K562 (cell line): ENCODE results near the gene TMEM120A. TPM values are rescaled to one million over a fixed set of nuclear protein-coding genes. Genes with fewer than 3 reads are reported as not detected.

Source experiments
- BMI1 ChIP-seq: fragments of 150-350 bp; IDR thresholded peaks from 2 replicates; pipeline ENCODE4 v1.6.1; 2014; ENCODE audit warnings: low read length
- CEBPG ChIP-seq, 3 experiments: fragments of 200-800 bp in 1 of 3; sonication (Bioruptor generic) in 1 of 3; sonication (generic) in 1 of 3; formaldehyde crosslinking in 1 of 3; IDR thresholded peaks in 2 of 3; conservative IDR thresholded peaks in 1 of 3; 2 replicates each; pipeline versions ENCODE4 v1.6.1 to v1.8.0; 2016 to 2022; ENCODE audit warnings: missing compliant biosample characterization in 2 of 3, missing genetic modification characterization in 2 of 3, mild to moderate bottlenecking in 1 of 3, missing genetic modification reagents in 1 of 3
- CHD2 ChIP-seq: IDR thresholded peaks from 2 replicates; pipeline ENCODE4 v1.6.1; 2011; ENCODE audit warnings: low read depth, low read length
- CREB1 ChIP-seq, 2 experiments: sonication (generic) in 1 of 2; formaldehyde crosslinking in 1 of 2; IDR thresholded peaks; 2 replicates each; pipeline versions ENCODE4 v1.6.1 to v1.8.0; 2012 to 2022; ENCODE audit warnings: inconsistent platforms in 1 of 2, mild to moderate bottlenecking in 1 of 2, missing genetic modification reagents in 1 of 2, moderate library complexity in 1 of 2
- CTBP1 ChIP-seq: fragments of 450-650 bp; IDR thresholded peaks from 2 replicates; pipeline ENCODE4 v1.6.1; 2016; ENCODE audit warnings: borderline replicate concordance
- DPF2 ChIP-seq: fragments of 450-650 bp; IDR thresholded peaks from 2 replicates; pipeline ENCODE4 v1.6.1; 2016
- EGR1 ChIP-seq: fragments of 450-650 bp; conservative IDR thresholded peaks from 2 replicates; pipeline ENCODE4 v1.6.1; 2017; ENCODE audit warnings: mild to moderate bottlenecking
- ELF1 ChIP-seq: fragments of 200-800 bp; sonication (Bioruptor generic); IDR thresholded peaks from 2 replicates; pipeline ENCODE4 v1.6.1; 2016; ENCODE audit warnings: missing genetic modification characterization, missing compliant biosample characterization
- EP400 ChIP-seq: fragments of 450-650 bp; IDR thresholded peaks from 2 replicates; pipeline ENCODE4 v1.6.1; 2017; ENCODE audit warnings: antibody characterized with exemption, mild to moderate bottlenecking, moderate library complexity
- ILK ChIP-seq: fragments of 450-650 bp; IDR thresholded peaks from 2 replicates; pipeline ENCODE4 v1.6.1; 2016; ENCODE audit warnings: missing genetic modification characterization, low read depth, mild to moderate bottlenecking, missing compliant biosample characterization, moderate library complexity, borderline replicate concordance
- MBD2 ChIP-seq: sonication (generic); IDR thresholded peaks from 2 replicates; pipeline ENCODE4 v1.6.1; 2016; ENCODE audit warnings: low read depth, borderline replicate concordance
- MTA2 ChIP-seq: fragments of 450-650 bp; IDR thresholded peaks from 2 replicates; pipeline ENCODE4 v1.6.1; 2016; ENCODE audit warnings: low read depth
- PHF20 ChIP-seq: fragments of 450-650 bp; IDR thresholded peaks from 2 replicates; pipeline ENCODE4 v1.6.1; 2018; ENCODE audit not compliant: partially characterized antibody
- RBM25 ChIP-seq: fragments of 200-400 bp; formaldehyde crosslinking; IDR thresholded peaks from 2 replicates; pipeline ENCODE4 v1.6.1; 2018; ENCODE audit warnings: low read length, low read depth, moderate library complexity; ENCODE audit not compliant: severe bottlenecking
- SIN3A ChIP-seq, 2 experiments: fragments of 150-350 bp in 1 of 2; IDR thresholded peaks; 2 replicates each; pipeline ENCODE4 v1.6.1; 2011 to 2016; ENCODE audit warnings: borderline replicate concordance in 2 of 2, low read depth in 2 of 2, low read length in 2 of 2, mild to moderate bottlenecking in 2 of 2, moderate library complexity in 2 of 2; ENCODE audit not compliant: control insufficient read depth in 1 of 2
- SUPT5H ChIP-seq: fragments of 450-650 bp; IDR thresholded peaks from 2 replicates; pipeline ENCODE4 v1.6.1; 2016
- WHSC1 ChIP-seq: IDR thresholded peaks from one replicate; pipeline ENCODE4 v1.6.1; 2012; ENCODE audit warnings: low read length, control low read depth, inconsistent platforms
- ZBTB7A ChIP-seq: IDR thresholded peaks from 2 replicates; pipeline ENCODE4 v1.6.1; 2011; ENCODE audit warnings: low read depth, mild to moderate bottlenecking, low read length, moderate library complexity, borderline replicate concordance; ENCODE audit not compliant: control insufficient read depth
- ZFX ChIP-seq: sonication (generic); formaldehyde crosslinking; IDR thresholded peaks from 2 replicates; pipeline ENCODE4 v1.8.0; 2022; ENCODE audit warnings: mild to moderate bottlenecking, missing genetic modification reagents, moderate library complexity
- ZNF140 ChIP-seq: fragments of 250-450 bp; sonication (Bioruptor Pico); IDR thresholded peaks from 2 replicates; pipeline ENCODE4 v1.8.0; 2021; ENCODE audit warnings: moderate library complexity, mild to moderate bottlenecking, inconsistent platforms
- polyA plus RNA-seq, 8 experiments: library from polyadenylated mRNA; depleted of rRNA in 4 of 8; stranded (reverse) in 5 of 8; unstranded in 3 of 8; fragments of >200 nt; fragmentation: Nextera tagmentation in 2 of 8; fragmentation: Illumina TruSeq in 1 of 8; extraction: Ambion mirVana in 2 of 8; extraction: Trizol in 1 of 8; gene quantifications; 2 replicates each; pipeline versions ENCODE4 v1.2.1 to v1.2.3, GENCODE V29; 2011 to 2014; ENCODE audit warnings: inconsistent platforms in 1 of 8, missing spikeins in 1 of 8
- total RNA-seq, 7 experiments: library from RNA; depleted of rRNA in 6 of 7; stranded (reverse); fragments of >200 nt in 6 of 7; fragmentation: Illumina TruSeq in 2 of 7; extraction: Trizol in 2 of 7; gene quantifications; 2 replicates each; pipeline versions ENCODE4 v1.2.1 to v1.2.3, GENCODE V29; 2011 to 2021; ENCODE audit warnings: low replicate concordance in 1 of 7
- TF ChIP-seq, protein P1 (sequence below), 2 experiments: fragments of 200-800 bp in 1 of 2; sonication (Bioruptor generic) in 1 of 2; sonication (generic) in 1 of 2; formaldehyde crosslinking in 1 of 2; IDR thresholded peaks in 1 of 2; conservative IDR thresholded peaks in 1 of 2; 2 replicates each; pipeline versions ENCODE4 v1.5.0 to v1.6.1; 2016 to 2020; ENCODE audit warnings: missing compliant biosample characterization in 1 of 2, missing genetic modification characterization in 1 of 2, missing genetic modification reagents in 1 of 2
- TF ChIP-seq, protein P2 (sequence below): sonication (generic); formaldehyde crosslinking; IDR thresholded peaks from 2 replicates; pipeline ENCODE4 v1.9.0; 2022; ENCODE audit warnings: mild to moderate bottlenecking, missing genetic modification reagents
- TF ChIP-seq, protein P3 (sequence below): fragments of 450-650 bp; formaldehyde crosslinking; IDR thresholded peaks from 2 replicates; pipeline ENCODE4 v1.4.0; 2022; ENCODE audit warnings: mild to moderate bottlenecking, moderate library complexity
- TF ChIP-seq, protein P4 (sequence below): conservative IDR thresholded peaks from 2 replicates; pipeline ENCODE4 v1.6.1; 2011; ENCODE audit warnings: low read depth, mild to moderate bottlenecking, low read length; ENCODE audit not compliant: control insufficient read depth

Gene TMEM120A
- total and polyA plus RNA-seq, 9 of the 15 experiments (the other 6 are each of a cell fraction or from before 2014, with no cell fraction given): 2.3 to 90.2 (median 22.9) TPM

DNA sequence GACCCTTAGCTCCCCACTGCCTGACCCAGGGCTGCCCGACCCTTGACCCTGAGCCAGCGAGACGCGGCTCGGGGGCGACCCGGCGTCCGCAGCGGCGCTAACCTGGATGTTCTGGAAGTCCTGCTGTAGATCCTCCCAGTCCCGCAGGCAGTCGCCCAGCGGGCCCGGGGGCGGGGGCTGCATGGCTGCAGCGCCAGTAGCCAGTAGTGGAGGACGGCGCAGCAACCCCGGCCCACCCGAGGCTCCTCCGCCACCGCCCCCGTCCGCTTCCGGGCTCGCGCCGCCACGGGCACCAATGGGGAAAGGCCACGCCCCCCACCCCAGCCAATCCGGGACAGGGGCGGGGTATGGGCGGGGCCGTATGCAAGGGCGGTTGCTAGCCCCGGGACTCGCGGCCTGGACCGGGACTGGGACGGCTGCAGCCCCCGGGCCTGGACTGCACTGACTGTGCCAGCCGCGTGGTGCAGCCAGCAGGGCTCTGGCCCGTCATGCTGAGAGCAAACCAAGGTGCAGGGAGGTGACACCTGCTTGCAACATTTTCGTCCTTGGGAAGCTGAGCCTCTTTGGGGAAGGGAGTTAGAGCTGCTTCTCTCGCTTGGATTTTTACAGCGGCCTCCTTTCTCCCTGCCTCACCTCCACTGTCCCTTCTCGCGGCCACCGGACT lies at the start of gene TMEM120A (continued):
- TF ChIP-seq CEBPG (CRISPR knock-in tag; IDR thresholded peaks at IDR 0.05) (peak; percentile 44), CEBPG (tag; conservative IDR thresholded peaks at IDR 0.05 in 1 of 2, IDR thresholded peaks at IDR 0.05 in 1 of 2) (no peak), ZFX (CRISPR knock-in tag) (peak; percentile 91), MBD2 (peak; percentile 87), MTA2 (no peak), SUPT5H (peak; percentile 82), ILK (tag) (no peak), EGR1 (peak; percentile 95), ZNF140 (CRISPR knock-in tag) (no peak), CTBP1 (0 out of 2 replicates have a peak, but pooled peaks have one; percentile 37), RBM25 (peak; percentile 100), ZBTB7A (peak; percentile 88), SIN3A (IDR thresholded peaks at IDR 0.05; ENCODE audit: borderline replicate concordance in 2 of 2, control insufficient read depth in 1 of 2, low read depth in 2 of 2, low read length in 2 of 2) (peak; percentile 68 to 85; a peak in 2 of 4 replicates), ELF1 (tag) (peak; percentile 94), BMI1 (no peak), DPF2 (0 out of 2 replicates have a peak, but pooled peaks have one; percentile 23), PHF20 (peak; percentile 62), WHSC1 (no peak), EP400 (peak; percentile 48; the same call in 1 of the 2 replicates), CHD2 (peak; percentile 75), CREB1 (IDR thresholded peaks at IDR 0.05) (no peak; the same call in 1 of the 2 replicates), CREB1 (CRISPR knock-in tag; IDR thresholded peaks at IDR 0.05) (no peak; the same call in 1 of the 2 replicates)
- TF ChIP-seq, protein P1, sequence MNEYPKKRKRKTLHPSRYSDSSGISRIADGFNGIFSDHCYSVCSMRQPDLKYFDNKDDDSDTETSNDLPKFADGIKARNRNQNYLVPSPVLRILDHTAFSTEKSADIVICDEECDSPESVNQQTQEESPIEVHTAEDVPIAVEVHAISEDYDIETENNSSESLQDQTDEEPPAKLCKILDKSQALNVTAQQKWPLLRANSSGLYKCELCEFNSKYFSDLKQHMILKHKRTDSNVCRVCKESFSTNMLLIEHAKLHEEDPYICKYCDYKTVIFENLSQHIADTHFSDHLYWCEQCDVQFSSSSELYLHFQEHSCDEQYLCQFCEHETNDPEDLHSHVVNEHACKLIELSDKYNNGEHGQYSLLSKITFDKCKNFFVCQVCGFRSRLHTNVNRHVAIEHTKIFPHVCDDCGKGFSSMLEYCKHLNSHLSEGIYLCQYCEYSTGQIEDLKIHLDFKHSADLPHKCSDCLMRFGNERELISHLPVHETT (CRISPR knock-in tag; conservative IDR thresholded peaks at IDR 0.05 in 1 of 2, IDR thresholded peaks at IDR 0.05 in 1 of 2): 0 out of 4 replicates have a peak, but pooled peaks of 1 of the 2 experiments have one; percentile 39
- TF ChIP-seq, protein P2, sequence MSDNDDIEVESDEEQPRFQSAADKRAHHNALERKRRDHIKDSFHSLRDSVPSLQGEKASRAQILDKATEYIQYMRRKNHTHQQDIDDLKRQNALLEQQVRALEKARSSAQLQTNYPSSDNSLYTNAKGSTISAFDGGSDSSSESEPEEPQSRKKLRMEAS (CRISPR knock-in tag): peak; percentile 48
- TF ChIP-seq, protein P3, sequence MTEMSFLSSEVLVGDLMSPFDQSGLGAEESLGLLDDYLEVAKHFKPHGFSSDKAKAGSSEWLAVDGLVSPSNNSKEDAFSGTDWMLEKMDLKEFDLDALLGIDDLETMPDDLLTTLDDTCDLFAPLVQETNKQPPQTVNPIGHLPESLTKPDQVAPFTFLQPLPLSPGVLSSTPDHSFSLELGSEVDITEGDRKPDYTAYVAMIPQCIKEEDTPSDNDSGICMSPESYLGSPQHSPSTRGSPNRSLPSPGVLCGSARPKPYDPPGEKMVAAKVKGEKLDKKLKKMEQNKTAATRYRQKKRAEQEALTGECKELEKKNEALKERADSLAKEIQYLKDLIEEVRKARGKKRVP: 0 out of 2 replicates have a peak, but pooled peaks have one; percentile 15
- TF ChIP-seq, protein P4, sequence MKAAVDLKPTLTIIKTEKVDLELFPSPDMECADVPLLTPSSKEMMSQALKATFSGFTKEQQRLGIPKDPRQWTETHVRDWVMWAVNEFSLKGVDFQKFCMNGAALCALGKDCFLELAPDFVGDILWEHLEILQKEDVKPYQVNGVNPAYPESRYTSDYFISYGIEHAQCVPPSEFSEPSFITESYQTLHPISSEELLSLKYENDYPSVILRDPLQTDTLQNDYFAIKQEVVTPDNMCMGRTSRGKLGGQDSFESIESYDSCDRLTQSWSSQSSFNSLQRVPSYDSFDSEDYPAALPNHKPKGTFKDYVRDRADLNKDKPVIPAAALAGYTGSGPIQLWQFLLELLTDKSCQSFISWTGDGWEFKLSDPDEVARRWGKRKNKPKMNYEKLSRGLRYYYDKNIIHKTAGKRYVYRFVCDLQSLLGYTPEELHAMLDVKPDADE: peak; percentile 63; the same call in 1 of the 2 replicates
